Activated CD8-positive, alpha-beta memory T cell treated with anti-CD3 and anti-CD28 coated beads for 36 hours (primary cell): ENCODE measurements around the gene ELP4. TPM values are rescaled to one million over a fixed set of nuclear protein-coding genes. Genes with fewer than 3 reads are reported as not detected.
"Not testable (repeated sequence)": the region's sequence is repeated elsewhere in the genome, so short reads cannot be mapped to it uniquely, and the experiment has no call there.

Experiments
- CTCF ChIA-PET: fragments of 350-600 bp; sonication (Branson Sonifier 250); formaldehyde crosslinking; loops from one replicate; lab custom pipeline; 2021; ENCODE audit warnings: antibody characterized with exemption; lab: Charles Lee
- POLR2A ChIA-PET: fragments of 350-600 bp; sonication (Branson Sonifier 250); formaldehyde crosslinking; loops from one replicate; lab custom pipeline; 2021; ENCODE audit warnings: antibody characterized with exemption; lab: Charles Lee
- total RNA-seq, 2 experiments: library from RNA; stranded (reverse); gene quantifications; one replicate each; pipeline ENCODE4 v1.2.3, GENCODE V29; 2021

Gene ELP4
- total RNA-seq, 2 experiments from 2014 or later: 21.4 to 24.8 TPM

GRCh38 chr11:31531293-31531692 is 21.7 kb downstream of the ELP4 start:
- ChIA-PET CTCF (no interaction called here), POLR2A (no interaction called here)

- ChIA-PET CTCF (no interaction called here), POLR2A (no interaction called here)
Observed at GRCh38 chr11:31535479-31535878, 25.9 kb downstream of the ELP4 start.

DNA sequence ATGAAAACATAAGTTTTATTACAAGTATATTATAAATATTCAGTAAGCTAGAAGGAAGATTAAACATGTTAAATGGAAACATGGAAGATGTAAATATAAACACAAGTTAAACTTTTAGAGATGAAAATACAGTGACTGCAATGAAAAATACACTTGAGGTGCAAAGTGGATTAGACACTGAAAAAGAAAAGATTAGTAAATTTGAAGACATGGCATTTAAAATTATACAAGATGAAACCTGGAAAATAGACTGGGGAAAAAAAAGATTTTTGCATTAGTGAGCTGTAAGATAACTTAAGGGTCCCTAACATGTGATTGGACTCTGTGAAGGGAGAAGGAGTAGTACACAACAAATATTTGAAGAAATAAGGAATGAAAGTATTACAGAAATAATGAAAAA is 33.3 kb downstream of the ELP4 start:
- ChIA-PET POLR2A (no interaction called here), CTCF (no interaction called here)

DNA sequence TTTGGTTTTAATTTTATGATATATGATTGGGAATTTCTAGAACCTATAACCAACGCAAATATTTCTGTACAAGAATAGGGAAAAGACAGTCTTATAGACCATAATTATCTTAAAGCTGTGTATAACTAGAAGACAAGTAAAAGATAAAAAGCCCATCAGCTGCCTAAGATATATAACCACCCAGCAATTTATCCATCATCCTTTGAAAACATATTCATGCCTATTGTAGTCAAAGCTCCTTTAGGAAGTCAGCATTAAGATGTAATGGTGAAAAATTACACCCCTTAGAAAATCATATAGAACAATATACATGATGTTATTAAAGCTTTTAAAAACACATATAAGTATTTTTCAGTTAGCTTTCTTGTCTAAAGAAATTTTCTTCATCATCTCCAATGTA is 46.4 kb downstream of the ELP4 start:
- ChIA-PET POLR2A (no interaction called here), CTCF (no interaction called here)

GRCh38 chr11:31558001-31558400 is 48.4 kb downstream of the ELP4 start:
- POLR2A ChIA-PET: no interaction called here
- CTCF ChIA-PET: no interaction called here

DNA sequence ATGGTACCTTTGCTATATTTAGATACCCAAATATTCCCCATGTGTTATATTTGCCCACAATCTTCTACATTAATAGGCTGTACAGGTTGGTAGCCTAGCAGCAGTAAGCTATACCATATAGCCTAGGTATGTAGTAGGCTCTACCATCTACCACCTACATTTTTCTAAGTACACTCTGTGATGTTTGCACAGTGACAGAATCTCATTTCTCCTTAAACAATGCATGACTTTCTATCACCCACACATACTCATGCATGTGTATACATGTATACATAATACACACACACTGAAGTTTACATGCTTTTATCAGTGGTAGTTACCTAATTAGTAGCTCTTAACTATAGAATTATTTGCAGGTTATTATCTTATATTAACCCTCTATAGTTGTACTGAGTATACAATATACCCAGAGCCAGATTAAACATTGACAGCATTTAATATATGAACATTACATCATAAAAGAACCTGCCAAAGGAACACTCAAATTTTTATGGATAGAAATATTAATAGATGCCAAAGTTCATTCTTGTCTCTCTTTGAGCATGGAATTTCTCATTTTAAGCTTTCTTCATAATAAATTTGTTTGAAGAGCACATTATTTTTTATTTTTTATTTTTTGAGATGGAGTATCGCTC is 51.4 kb downstream of the ELP4 start:
- POLR2A ChIA-PET: no interaction called here

GRCh38 chr11:31564517-31564916 is 55.0 kb downstream of the ELP4 start:
- CTCF ChIA-PET, POLR2A ChIA-PET: not testable (repeated sequence)

More for the DNA sequence above, 51.4 kb downstream of the ELP4 start:
- CTCF ChIA-PET: no interaction called here

- POLR2A ChIA-PET, CTCF ChIA-PET: not testable (repeated sequence)
Observed at GRCh38 chr11:31574133-31574532, 64.6 kb downstream of the ELP4 start.

DNA sequence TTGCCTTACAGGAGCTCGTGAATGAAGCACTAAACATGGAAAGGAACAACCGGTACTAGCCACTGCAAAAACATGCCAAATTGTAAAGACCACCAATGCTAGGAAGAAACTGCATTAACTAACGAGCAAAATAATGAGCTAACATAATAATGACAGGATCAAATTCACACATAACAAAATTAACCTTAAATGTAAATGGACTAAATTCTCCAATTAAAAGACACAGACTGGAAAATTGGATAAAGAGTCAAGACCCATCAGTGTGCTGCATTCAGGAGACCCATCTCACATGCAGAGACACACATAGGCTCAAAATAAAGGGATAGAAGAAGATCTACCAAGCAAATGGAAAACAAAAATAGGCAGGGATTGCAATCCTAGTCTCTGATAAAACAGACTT is 66.2 kb downstream of the ELP4 start:
- CTCF ChIA-PET: not testable (repeated sequence)

DNA sequence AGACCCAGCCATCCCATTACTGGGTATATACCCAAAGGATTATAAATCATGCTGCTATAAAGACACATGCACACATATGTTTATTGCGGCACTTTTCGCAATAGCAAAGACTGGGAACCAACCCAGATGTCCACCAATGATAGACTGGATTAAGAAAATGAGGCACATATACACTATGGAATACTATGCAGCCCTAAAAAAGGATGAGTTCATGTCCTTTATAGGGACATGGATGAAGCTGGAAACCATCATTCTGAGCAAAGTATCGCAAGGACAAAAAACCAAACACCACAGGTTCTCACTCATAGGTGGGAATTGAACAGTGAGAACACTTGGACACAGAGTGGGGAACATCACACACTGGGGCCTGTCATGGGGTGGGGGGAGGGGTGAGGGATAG is 69.8 kb downstream of the ELP4 start:
- POLR2A ChIA-PET, CTCF ChIA-PET: not testable (repeated sequence)

More for the DNA sequence above, 66.2 kb downstream of the ELP4 start:
- POLR2A ChIA-PET: not testable (repeated sequence)

- CTCF ChIA-PET: no interaction called here
- POLR2A ChIA-PET: no interaction called here
Observed at GRCh38 chr11:31582697-31583096, 73.1 kb downstream of the ELP4 start.

DNA sequence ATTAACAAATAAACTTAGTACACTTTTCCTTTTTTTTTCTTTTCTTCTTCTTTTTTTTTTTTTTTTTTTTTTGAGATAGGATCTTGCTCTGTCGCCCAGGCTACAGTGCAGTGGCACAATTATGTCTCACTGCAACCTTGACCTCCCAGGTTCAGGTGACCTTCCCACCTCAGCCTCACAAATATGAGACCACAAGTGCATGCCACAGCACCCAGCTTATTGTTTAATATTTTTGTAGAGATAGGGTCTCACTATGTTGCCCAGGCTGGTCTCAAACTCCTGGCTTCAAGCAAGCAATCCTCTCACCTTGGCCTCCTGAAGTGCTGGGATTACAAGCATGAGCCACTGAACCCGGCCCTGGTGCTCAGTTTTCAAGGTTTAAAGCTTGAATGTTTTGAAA is 88.9 kb downstream of the ELP4 start:
- ChIA-PET POLR2A (no interaction called here), CTCF (interaction anchor here (0.7 kb wide), 1 partner anchor 992 kb away, joined by 3 read pairs; no protein-coding TSS in a partner anchor)

DNA sequence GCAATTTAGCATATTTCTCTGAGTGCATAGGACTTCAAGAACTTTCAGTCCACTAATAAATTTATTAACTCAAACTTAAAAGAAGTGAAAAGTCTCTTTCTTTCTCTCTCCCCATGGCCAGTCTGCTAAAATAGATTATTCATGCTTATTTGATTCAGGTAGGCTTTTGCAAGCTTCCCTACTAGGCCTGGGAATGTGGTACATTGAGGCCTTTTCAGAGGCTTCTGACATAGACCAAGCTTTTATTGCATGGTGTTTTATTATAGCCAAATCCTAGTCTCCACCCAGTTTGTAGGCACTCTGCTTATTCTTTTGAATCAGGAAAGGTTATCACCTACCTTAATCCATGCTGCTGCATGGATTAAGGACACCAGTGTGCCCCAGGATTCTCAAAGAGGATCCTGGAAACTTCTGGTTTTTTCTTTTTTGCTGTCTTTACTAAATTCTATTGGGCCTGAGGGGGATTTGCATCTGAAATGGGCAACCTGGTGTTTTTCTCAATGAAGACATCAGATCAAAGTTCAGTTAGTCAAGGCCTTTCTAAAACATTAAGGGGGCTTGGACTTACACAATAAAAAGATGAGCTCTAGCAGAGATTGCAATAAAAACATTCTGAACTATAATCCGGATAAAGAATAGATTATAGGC is 92.2 kb downstream of the ELP4 start:
- CTCF ChIA-PET: no interaction called here
- POLR2A ChIA-PET: no interaction called here

GRCh38 chr11:31606893-31607292 is 97.3 kb downstream of the ELP4 start:
- ChIA-PET CTCF (no interaction called here), POLR2A (no interaction called here)

- POLR2A ChIA-PET: no interaction called here
- CTCF ChIA-PET: no interaction called here
Observed at GRCh38 chr11:31607914-31608313, 98.3 kb downstream of the ELP4 start.

- ChIA-PET POLR2A (no interaction called here), CTCF (no interaction called here)
Observed at GRCh38 chr11:31608995-31609394, 99.4 kb downstream of the ELP4 start.

- ChIA-PET POLR2A (no interaction called here), CTCF (no interaction called here)
Observed at GRCh38 chr11:31610544-31610943, 101.0 kb downstream of the ELP4 start.

DNA sequence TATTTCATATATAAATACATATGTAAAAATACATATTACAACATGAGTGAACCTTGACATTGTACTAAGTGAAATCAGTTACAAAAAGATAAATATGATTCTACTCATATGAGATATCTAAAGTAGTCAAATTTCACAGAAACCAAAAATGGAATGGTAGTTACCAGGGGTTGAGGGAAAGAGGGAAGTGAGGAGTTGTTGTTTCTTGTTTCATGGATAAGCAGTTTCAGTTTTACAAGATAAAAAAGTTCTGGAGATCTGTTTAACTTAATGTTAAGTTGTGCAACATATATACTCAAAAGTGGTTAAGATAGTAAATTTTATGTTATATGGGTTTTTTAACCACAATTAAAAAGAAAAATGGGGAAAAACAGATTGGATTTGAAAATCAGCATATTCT is 107.7 kb downstream of the ELP4 start:
- CTCF ChIA-PET: no interaction called here
- POLR2A ChIA-PET: no interaction called here

DNA sequence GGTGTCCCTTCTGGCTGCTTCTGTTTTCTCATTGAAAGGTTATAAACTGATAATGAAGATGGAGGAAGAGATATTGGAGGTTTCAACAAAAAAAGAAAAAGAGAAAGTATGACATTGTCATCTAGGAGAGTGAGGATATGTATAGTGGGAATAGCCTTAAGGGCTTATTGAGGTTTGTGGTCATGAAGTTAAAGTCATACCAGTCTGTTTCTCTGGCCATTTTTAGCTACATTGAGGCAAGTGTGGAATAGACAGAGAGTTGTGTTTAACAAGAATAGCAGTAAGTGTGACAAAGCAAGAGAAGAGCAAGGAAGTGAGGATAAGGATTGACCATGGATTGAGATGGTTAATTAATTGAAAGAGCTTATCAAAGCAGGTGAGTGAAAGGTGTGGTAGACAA is 110.4 kb downstream of the ELP4 start:
- ChIA-PET CTCF (no interaction called here), POLR2A (no interaction called here)

DNA sequence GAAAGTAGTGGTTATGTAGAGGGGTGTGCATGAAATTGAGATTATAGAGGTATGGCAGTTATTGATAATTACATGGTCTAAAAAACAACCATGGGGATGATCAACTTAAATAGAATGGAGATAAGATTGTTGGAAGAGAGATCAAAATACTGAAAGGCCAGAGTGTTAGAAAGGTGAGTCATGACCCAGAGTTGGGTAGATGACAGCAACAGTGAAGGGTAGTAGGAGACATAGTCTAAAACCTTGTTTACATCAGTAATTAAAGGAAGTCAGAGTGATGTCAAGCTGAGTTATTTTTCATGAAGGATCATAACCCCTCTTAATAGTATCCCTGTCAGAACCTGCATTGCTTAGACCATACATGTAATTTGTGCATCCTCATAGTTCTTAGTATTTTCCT is 110.9 kb downstream of the ELP4 start:
- POLR2A ChIA-PET: no interaction called here
- CTCF ChIA-PET: no interaction called here

GRCh38 chr11:31625868-31626267 is 116.3 kb downstream of the ELP4 start:
- POLR2A ChIA-PET: no interaction called here

More at GRCh38 chr11:31625868-31626267, 116.3 kb downstream of the ELP4 start:
- CTCF ChIA-PET: no interaction called here
